Uterus (tissue), 2 donors: ENCODE data around the gene GLRA1.

Source experiments
- POLR2A ChIP-seq, 2 donors: fragments of 450-650 bp; IDR thresholded peaks; one replicate each; pipeline ENCODE4 v1.6.1; 2016; ENCODE audit warnings: antibody characterized with exemption in 2 of 2, mild to moderate bottlenecking in 1 of 2, moderate library complexity in 1 of 2
- TF ChIP-seq, protein P1 (sequence below), 4 experiments: fragments of 200-600 bp in 2 of 4; fragments of 450-650 bp in 2 of 4; sonication (generic) in 2 of 4; IDR thresholded peaks; one replicate each; pipeline ENCODE4 v1.5.1; 2016 to 2019; ENCODE audit warnings: antibody characterized with exemption in 4 of 4, mild to moderate bottlenecking in 2 of 4, moderate library complexity in 1 of 4

DNA sequence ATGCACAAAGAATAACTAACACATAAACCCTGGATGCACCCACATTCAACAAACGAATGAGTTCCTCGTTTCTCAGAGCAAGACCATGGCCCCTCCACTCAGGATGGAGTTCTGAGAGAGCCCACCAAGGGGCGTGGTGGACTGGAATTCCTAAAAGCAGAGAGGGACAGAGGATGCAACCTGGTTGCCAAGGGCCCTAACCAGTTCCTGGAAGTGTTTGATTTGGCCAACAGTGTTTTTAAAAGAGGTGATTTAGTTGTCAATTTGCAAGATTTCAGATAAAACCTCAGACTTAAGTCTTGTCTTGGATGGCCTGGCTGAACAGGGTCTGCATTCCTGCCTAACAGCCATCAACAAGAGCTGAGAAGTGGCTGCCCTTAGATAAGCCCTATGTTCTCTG, 34.4 kb downstream of the GLRA1 start:
- TF ChIP-seq, protein P1, sequence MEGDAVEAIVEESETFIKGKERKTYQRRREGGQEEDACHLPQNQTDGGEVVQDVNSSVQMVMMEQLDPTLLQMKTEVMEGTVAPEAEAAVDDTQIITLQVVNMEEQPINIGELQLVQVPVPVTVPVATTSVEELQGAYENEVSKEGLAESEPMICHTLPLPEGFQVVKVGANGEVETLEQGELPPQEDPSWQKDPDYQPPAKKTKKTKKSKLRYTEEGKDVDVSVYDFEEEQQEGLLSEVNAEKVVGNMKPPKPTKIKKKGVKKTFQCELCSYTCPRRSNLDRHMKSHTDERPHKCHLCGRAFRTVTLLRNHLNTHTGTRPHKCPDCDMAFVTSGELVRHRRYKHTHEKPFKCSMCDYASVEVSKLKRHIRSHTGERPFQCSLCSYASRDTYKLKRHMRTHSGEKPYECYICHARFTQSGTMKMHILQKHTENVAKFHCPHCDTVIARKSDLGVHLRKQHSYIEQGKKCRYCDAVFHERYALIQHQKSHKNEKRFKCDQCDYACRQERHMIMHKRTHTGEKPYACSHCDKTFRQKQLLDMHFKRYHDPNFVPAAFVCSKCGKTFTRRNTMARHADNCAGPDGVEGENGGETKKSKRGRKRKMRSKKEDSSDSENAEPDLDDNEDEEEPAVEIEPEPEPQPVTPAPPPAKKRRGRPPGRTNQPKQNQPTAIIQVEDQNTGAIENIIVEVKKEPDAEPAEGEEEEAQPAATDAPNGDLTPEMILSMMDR (IDR thresholded peaks at IDR 0.05) = no peak
- TF ChIP-seq POLR2A (IDR thresholded peaks at IDR 0.05) = no peak
